Measurements from ENCODE around the gene DSCAML1.

- TF ChIP-seq CTCF (conservative IDR thresholded peaks at IDR 0.05; ENCODE audit: low read depth, low read length) (no peak), EZH2 (IDR thresholded peaks at IDR 0.05; ENCODE audit: low read length, unreplicated experiment) (no peak)
These were observed 208.0 kb downstream of the DSCAML1 start for GRCh38 chr11:117589063-117589462.
